Karpas-422 (cell line): ENCODE results near the gene ABCA10. TPM values are rescaled to one million over a fixed set of nuclear protein-coding genes. Genes with fewer than 3 reads are reported as not detected.

Experiments
- small RNA-seq: library from RNA; depleted of rRNA; stranded (forward); fragments of <200 nt; gene quantifications from one replicate; pipeline ENCODE3, GENCODE V24; 2014
- total RNA-seq: library from RNA; depleted of rRNA; stranded (reverse); fragments of >200 nt; shearing (Covaris generic); gene quantifications from 2 replicates; pipeline ENCODE4 v1.2.3, GENCODE V29; 2014; ENCODE audit warnings: low replicate concordance; rRNA removed

Gene ABCA10
- total RNA-seq, 1 experiment from 2014 or later, result 2.2 TPM

Small RNAs within 50 kb of the gene (small RNA-seq; reads per million reads assigned to genes)
- gene MIR4524B, result not detected

Other genes with a start within 250 kb of the ABCA10 start
- not detected in 2 replicates for gene ABCA9, start 167.9 kb downstream of the ABCA10 start, total RNA-seq
- gene ABCA6, start 86.9 kb downstream of the ABCA10 start, total RNA-seq, result not detected in 2 replicates
- 9.8 and 19.4 TPM in 2 replicates for gene ABCA5, start 98.3 kb upstream of the ABCA10 start, total RNA-seq
- 95.6 and 106 TPM in 2 replicates for gene MAP2K6, start 185.9 kb upstream of the ABCA10 start, total RNA-seq